Measurements from ENCODE around the gene CACNA1I. TPM values are rescaled to one million over a fixed set of nuclear protein-coding genes. Genes with fewer than 3 reads are reported as not detected.

The CACNA1I gene
- polyA plus RNA-seq, 3 donors, result 0.04 TPM; not detected in 2

DNA sequence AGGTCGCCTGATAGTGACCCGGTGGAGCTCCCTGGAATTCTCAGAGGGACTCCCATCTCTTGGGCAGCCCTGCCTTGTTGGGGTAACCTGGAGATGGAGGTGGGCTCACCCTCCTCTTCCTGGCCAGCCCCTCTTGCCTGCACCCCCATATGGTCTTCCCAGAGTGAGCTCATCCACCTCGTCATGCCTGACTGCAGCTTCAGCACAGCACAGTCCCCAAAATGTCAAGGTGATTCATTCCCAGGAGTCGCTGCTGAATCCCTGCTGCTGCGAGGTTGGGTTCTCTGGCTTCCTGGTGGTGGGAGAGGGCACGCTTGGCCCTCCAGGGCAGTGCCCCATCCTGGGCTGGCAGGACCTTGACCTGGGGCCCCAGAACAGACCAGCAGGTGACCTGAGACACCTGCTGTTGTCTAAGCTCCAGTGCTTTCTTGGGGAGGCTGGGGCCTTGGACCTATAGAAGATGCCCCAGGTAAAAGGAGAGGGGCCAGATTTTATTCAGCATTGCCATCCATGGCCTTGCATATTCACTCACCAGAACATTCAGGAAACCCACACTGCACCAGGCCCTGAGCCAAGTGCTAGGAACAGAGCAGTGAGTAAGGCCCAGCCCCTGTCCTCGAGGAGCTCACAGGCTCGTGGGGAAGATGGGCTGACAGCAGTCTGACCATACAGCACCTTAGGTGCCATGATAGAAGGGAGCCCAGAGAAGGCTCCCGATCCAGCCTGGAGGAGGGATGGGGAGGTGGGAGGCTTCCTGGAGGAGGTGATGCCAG is 72.9 kb downstream of the CACNA1I start:
- DNase-seq, result no peak
- no peaks in the 10 kb centered on the region for H4K20me1 ChIP-seq (ENCODE audit: insufficient read depth, low read length)
- H3K27ac Mint-ChIP-seq, result peak overlapping the region in 2 of 7 donors; percentile 22 to 33
- no peaks in the 10 kb centered on the region for H3K4me1 Mint-ChIP-seq
- no peak overlapping the region for H3K4me3 Mint-ChIP-seq
- peaks cover 0 to 7% (median 0%) of the 10 kb centered on the region in 7 donors for H3K9me3 Mint-ChIP-seq
- no peak overlapping the region for H3K4me3 ChIP-seq (replicated peaks in 1 of 3; ENCODE audit: low read depth in 2 of 3, low read length in 3 of 3)
- WGBS (ENCODE audit: insufficient coverage), result 52% methylated on average over 7 of the region's 9 CpGs
- intact Hi-C loops (cut with micrococcal nuclease), result no loop called here
- H3K36me3 Mint-ChIP-seq, result no peaks in the 10 kb centered on the region
- no peak overlapping the region for H2AFZ ChIP-seq (ENCODE audit: insufficient read depth, low read depth, low read length, poor library complexity, severe bottlenecking)
- no peak overlapping the region for H3K9ac ChIP-seq (ENCODE audit: insufficient read depth, low read length, poor library complexity, severe bottlenecking)
- no peaks in the 10 kb centered on the region for H3K79me2 ChIP-seq (ENCODE audit: insufficient read depth, low read length)
- no peak overlapping the region for H3K4me2 ChIP-seq (replicated peaks; ENCODE audit: extremely low read depth, low read length, poor library complexity, severe bottlenecking)
- H3K9me3 ChIP-seq (replicated peaks in 1 of 2; ENCODE audit: control insufficient read depth in 1 of 2, insufficient read depth in 1 of 2, low read length in 2 of 2), result no peaks in the 10 kb centered on the region
- peaks cover 5 to 14% (median 12%) of the 10 kb centered on the region in 3 donors for H3K27me3 Mint-ChIP-seq (ENCODE audit: low read depth in 3 of 3)
- H3K36me3 ChIP-seq (replicated peaks in 1 of 2; ENCODE audit: control insufficient read depth in 1 of 2, insufficient read depth in 2 of 2, low read length in 2 of 2), result no peaks in the 10 kb centered on the region
- TF ChIP-seq, protein P1, sequence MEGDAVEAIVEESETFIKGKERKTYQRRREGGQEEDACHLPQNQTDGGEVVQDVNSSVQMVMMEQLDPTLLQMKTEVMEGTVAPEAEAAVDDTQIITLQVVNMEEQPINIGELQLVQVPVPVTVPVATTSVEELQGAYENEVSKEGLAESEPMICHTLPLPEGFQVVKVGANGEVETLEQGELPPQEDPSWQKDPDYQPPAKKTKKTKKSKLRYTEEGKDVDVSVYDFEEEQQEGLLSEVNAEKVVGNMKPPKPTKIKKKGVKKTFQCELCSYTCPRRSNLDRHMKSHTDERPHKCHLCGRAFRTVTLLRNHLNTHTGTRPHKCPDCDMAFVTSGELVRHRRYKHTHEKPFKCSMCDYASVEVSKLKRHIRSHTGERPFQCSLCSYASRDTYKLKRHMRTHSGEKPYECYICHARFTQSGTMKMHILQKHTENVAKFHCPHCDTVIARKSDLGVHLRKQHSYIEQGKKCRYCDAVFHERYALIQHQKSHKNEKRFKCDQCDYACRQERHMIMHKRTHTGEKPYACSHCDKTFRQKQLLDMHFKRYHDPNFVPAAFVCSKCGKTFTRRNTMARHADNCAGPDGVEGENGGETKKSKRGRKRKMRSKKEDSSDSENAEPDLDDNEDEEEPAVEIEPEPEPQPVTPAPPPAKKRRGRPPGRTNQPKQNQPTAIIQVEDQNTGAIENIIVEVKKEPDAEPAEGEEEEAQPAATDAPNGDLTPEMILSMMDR (IDR thresholded peaks at IDR 0.05), result no peak
- no peak overlapping the region for H3K27ac ChIP-seq (ENCODE audit: low read depth in 1 of 2, low read length in 2 of 2)
- H3K27me3 ChIP-seq (ENCODE audit: control insufficient read depth in 2 of 2, insufficient read depth in 2 of 2, low read length in 2 of 2), result no peaks in the 10 kb centered on the region
- no peaks in the 10 kb centered on the region for H3K4me1 ChIP-seq (ENCODE audit: control insufficient read depth in 1 of 2, insufficient read depth in 2 of 2, low read length in 2 of 2)

GRCh38 chr22:39645532-39645931 is 75.0 kb downstream of the CACNA1I start:
- H3K27ac Mint-ChIP-seq, result no peak overlapping the region
- no peaks in the 10 kb centered on the region for H3K4me1 ChIP-seq (ENCODE audit: control insufficient read depth in 1 of 2, insufficient read depth in 2 of 2, low read length in 2 of 2)

More at GRCh38 chr22:39645532-39645931, 75.0 kb downstream of the CACNA1I start:
- H3K36me3 Mint-ChIP-seq, result no peaks in the 10 kb centered on the region
- H3K27me3 Mint-ChIP-seq (ENCODE audit: low read depth in 3 of 3), result peaks cover 5 to 12% (median 7%) of the 10 kb centered on the region in 3 donors
- DNase-seq, result no peak
- Histone ChIP-seq H3K4me3 (replicated peaks in 1 of 3; ENCODE audit: low read depth in 2 of 3, low read length in 3 of 3) (no peak overlapping the region), H3K36me3 (replicated peaks in 1 of 2; ENCODE audit: control insufficient read depth in 1 of 2, insufficient read depth in 2 of 2, low read length in 2 of 2) (no peaks in the 10 kb centered on the region), H3K79me2 (ENCODE audit: insufficient read depth, low read length) (no peaks in the 10 kb centered on the region), H3K4me2 (replicated peaks; ENCODE audit: extremely low read depth, low read length, poor library complexity, severe bottlenecking) (no peak overlapping the region), H3K9me3 (replicated peaks in 1 of 2; ENCODE audit: control insufficient read depth in 1 of 2, insufficient read depth in 1 of 2, low read length in 2 of 2) (no peaks in the 10 kb centered on the region), H3K27ac (ENCODE audit: low read depth in 1 of 2, low read length in 2 of 2) (no peak overlapping the region), H3K27me3 (ENCODE audit: control insufficient read depth in 2 of 2, insufficient read depth in 2 of 2, low read length in 2 of 2) (no peaks in the 10 kb centered on the region), H4K20me1 (ENCODE audit: insufficient read depth, low read length) (no peaks in the 10 kb centered on the region), H3K9ac (ENCODE audit: insufficient read depth, low read length, poor library complexity, severe bottlenecking) (no peak overlapping the region), H2AFZ (ENCODE audit: insufficient read depth, low read depth, low read length, poor library complexity, severe bottlenecking) (no peak overlapping the region)
- TF ChIP-seq, protein P1 (IDR thresholded peaks at IDR 0.05), result no peak
- H3K4me3 Mint-ChIP-seq, result no peak overlapping the region
- H3K9me3 Mint-ChIP-seq, result no peaks in the 10 kb centered on the region
- intact Hi-C loops (cut with micrococcal nuclease), result no loop called here
- no peaks in the 10 kb centered on the region for H3K4me1 Mint-ChIP-seq
- 67% methylated on average over 5 of the region's 6 CpGs for WGBS (ENCODE audit: insufficient coverage)
